ENCODE data around the gene ATP8B1.

The ATP8B1 gene

GRCh38 chr18:57816208-57816954 is 13.3 kb upstream of the ATP8B1 start:
- peak in 1 of 2 donors; percentile 9 for ATAC-seq

GRCh38 chr18:57814555-57814954 is 11.4 kb upstream of the ATP8B1 start:
- no peak for ATAC-seq

- no peak for ATAC-seq
Observed at GRCh38 chr18:57813245-57813644, 10.1 kb upstream of the ATP8B1 start.

- ATAC-seq, result no peak
Observed at GRCh38 chr18:57812126-57812477, 9.0 kb upstream of the ATP8B1 start.

DNA sequence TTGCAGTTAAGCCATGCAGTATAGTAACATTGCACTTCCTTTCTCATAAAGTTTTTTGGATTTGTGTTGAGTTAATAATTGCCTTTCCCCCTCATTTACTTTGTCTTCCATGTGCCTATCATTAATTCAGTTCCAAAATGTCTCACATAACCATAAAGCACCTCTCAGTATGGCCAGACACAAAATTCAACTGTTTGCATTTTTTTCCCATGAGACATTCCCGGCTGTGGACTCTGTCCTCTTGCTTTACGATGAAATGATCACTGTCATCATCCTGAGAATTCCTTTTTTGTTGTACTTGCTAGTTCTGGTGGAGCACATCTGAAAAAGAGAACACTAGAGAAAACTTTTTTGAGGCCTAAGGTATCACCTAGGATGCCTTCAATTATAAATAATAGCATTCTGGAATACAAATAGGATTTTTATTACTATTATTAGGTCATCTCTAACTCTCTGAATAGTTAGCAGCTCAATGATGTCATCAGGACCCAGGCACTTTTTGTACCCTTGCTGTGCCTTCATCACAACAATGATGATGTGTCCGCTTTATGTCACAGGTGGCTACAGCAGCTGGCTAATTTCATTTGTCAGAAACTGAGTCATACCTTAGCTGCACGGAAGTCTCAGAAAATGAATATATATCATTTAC is 8.5 kb upstream of the ATP8B1 start:
- no peak for ATAC-seq

DNA sequence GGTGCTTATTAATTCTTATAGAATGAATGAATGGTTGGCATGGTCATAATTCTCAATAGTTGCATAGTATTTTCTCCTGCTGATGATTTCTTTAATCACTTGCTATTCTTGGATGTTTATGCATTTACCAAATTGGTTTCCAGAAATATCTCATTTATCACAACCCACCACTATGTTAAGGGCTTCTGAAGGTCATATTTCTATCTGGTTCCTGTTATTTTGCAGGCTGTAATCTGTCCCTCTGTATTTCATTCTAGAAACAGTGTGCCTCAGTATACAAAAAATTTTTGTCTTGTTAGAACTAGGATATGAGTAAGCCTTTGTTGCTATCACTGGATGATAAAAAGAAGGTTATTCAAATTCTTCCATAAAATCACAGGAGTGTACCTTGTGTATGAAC is 6.1 kb upstream of the ATP8B1 start:
- no peak for ATAC-seq

GRCh38 chr18:57807336-57808117 is 4.4 kb upstream of the ATP8B1 start:
- no peak for ATAC-seq

DNA sequence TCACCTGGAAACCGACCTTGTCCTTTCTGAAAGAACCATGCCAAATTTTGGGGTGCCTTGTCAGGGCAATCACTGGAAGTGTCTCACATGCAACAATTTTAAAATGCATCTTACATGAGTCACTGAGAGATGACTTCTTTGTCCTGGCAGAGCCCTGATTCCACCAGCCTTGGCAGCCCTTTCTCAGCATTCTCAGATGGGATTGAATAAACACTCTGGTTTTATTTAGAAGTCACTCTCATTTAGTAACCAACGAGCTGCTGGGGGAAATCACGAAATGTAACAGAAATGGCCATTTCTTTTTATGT is 3.8 kb upstream of the ATP8B1 start:
- ATAC-seq, result no peak

- ATAC-seq, result no peak
Observed at GRCh38 chr18:57806201-57806977, 3.3 kb upstream of the ATP8B1 start.

DNA sequence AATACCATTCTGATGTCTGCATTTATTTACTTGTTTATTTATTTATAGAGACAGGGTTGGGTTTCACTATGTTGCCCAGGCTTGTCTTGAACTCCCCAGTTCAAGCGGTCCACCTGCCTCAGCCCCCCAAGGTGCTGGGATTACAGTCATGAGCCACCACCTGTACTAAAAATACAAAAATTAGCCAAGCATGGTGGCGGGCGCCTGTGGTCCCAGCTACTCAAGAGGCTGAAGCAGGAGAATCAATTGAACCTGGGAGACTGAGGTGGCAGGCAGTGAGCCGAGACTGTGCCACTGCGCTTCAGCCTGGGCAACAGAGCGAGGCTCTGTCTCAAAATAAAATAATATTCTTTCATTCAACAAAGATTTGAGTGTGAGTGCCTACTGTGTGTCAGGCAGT is 2.0 kb upstream of the ATP8B1 start:
- no peak for ATAC-seq

- ATAC-seq, result no peak
Observed at GRCh38 chr18:57804557-57804956, 1.4 kb upstream of the ATP8B1 start.

DNA sequence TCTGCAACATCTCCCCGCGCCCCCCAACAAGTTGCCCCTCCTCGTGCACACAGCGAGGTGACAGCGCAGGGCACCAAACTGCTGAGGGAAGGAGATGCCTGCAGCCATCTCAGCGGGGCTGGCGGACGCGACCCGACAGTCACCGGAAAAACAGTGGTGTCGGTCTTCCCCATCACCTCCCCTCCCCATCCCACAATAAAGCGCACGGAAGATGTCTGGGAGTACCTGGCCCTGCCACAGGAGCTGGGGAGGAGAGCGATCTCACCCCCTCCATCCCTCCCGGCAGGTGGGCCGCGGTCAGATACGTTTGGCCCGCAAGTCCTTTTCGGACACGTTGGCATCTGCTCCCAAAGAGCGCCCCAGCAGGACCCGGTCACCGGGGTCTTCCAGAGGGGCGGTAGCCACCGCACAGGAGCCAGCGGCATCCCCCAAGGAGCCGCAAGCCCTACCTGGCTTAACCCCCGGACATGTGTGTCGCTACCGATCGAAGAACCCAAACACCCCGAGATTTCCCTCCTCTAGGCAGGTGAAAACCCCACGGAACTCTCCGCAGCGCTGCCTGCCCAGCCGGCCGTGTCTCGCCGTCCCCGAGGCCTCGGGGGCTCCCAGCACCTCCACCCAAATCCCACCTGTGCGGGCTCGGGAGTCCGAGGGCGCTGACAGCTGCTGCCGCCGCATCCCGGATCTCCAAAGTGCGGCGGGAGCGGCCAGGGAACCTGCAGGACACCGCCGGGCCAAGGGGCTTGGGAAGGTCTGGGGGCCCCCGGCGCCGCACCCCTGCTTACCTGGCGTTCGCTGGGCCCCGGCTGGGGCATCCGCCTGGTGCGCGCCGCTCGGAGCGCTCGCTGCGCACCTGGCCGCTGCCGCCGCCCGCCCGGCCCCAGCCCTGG is 657 bp downstream of the ATP8B1 start:
- ATAC-seq, result no peak

DNA sequence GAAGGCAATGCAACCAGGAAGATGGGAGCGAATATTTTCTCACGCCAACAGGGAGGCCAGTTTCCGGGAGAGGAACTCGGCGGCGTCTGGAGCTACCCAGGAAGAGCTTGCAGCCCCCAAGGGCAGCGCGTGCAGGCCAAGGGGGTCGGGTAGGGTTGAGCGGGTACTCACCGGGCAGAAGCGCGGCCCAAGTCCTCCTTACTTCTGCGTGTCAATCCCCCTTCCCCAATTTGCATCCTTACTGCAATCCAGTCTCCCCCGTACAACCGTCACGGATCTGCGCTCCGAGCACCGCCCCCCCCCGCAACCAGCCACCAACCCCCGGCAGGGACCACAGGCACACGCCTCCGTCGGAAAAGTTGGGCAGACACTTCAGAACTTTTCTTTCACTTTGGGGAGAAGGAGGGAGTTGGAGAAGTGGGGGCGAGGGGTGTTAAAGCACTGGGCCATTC is 1.3 kb downstream of the ATP8B1 start:
- ATAC-seq, result no peak

GRCh38 chr18:57801325-57801724 is 1.8 kb downstream of the ATP8B1 start:
- ATAC-seq, result no peak

- no peak for ATAC-seq
Observed at GRCh38 chr18:57798713-57799373, 4.3 kb downstream of the ATP8B1 start.

DNA sequence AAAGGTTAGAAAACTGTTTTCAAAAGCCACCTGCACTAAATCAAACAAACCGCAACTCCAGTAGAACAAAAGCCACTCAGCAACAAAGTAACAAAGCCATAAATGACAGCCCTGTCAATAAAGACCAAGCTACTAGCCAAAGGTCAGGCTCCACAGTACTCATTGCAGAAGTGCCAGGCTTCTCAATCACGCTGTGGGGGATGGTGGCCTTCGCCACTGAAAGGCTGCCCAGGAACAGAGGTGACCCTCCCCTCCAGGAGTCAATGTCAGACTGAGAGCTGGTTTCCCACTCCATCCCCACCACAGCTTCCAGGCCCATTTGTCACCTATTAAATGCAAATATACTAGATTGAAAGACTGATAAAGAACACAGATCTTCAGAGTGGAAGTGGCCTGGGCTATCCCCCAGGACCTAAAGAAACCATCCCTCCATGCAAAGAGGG is 5.9 kb downstream of the ATP8B1 start:
- no peak for ATAC-seq

GRCh38 chr18:57794951-57795728 is 8.0 kb downstream of the ATP8B1 start:
- no peak for ATAC-seq

- no peak for ATAC-seq
Observed at GRCh38 chr18:57793302-57793986, 9.7 kb downstream of the ATP8B1 start.

DNA sequence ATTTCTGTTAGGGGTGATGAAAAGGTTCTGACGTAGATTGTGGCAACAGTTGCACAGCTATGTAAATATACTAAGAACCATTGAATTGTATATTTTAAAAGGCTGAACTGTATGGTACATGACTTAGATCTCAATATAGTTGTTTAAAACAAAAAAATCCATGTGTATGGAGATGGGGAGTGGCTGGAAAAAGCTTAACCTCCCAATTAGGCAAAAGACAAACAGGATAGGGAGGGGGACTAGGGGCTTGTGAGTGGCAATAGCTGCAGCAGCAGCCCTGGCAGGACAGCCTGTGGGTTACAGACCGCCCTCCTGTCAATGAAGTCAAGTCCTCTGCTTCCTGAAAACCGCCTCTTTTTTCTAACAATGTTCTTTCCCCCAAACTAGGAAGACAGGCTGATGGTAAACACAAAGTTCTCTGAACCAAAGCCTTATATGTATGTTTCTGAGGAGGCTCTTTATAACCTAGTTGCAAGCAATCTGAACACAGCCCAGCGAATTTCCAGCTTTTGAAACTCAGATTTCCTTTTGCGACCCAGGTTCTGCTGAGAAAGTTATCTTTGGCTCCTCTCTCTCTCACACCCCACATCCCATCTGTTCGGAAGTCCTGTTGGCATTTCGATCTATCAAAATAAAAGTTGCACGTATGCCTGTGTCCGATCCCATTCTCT is 10.3 kb downstream of the ATP8B1 start:
- ATAC-seq, result no peak
